Measurements from ENCODE around the gene MLST8.

DNA sequence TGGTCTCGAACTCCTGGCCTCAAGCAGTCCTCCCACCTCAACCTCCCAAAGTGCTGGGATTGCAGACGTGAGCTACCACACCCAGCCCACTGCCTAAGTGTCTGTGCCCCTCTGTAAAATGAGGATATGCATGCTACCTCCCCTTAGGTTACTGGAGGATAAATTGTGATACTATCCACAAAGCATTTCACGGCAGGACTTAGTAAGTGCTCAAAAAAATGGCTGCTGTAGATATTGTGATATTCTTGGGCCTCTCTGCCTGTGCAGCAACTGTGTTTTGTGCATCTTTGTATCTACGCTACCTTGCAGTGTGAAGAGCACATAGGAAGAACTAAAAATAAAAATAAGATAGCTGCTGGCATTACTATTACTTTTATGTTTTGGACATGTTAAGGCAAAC is 7.0 kb upstream of the MLST8 start:
- TF ChIP-seq, protein P1, sequence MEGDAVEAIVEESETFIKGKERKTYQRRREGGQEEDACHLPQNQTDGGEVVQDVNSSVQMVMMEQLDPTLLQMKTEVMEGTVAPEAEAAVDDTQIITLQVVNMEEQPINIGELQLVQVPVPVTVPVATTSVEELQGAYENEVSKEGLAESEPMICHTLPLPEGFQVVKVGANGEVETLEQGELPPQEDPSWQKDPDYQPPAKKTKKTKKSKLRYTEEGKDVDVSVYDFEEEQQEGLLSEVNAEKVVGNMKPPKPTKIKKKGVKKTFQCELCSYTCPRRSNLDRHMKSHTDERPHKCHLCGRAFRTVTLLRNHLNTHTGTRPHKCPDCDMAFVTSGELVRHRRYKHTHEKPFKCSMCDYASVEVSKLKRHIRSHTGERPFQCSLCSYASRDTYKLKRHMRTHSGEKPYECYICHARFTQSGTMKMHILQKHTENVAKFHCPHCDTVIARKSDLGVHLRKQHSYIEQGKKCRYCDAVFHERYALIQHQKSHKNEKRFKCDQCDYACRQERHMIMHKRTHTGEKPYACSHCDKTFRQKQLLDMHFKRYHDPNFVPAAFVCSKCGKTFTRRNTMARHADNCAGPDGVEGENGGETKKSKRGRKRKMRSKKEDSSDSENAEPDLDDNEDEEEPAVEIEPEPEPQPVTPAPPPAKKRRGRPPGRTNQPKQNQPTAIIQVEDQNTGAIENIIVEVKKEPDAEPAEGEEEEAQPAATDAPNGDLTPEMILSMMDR (IDR thresholded peaks at IDR 0.05 in 2 of 3, conservative IDR thresholded peaks at IDR 0.05 in 1 of 3; ENCODE audit: borderline replicate concordance in 1 of 3, insufficient read depth in 1 of 3, low read depth in 2 of 3, low read length in 2 of 3) = no peak
- TF ChIP-seq CEBPB (IDR thresholded peaks at IDR 0.05; ENCODE audit: low read depth) = no peak
- TF ChIP-seq, protein P2, sequence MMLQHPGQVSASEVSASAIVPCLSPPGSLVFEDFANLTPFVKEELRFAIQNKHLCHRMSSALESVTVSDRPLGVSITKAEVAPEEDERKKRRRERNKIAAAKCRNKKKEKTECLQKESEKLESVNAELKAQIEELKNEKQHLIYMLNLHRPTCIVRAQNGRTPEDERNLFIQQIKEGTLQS (IDR thresholded peaks at IDR 0.05) = no peak
- no peak for TF ChIP-seq EZH2 (IDR thresholded peaks at IDR 0.05)
- no peak for TF ChIP-seq POLR2AphosphoS5 (IDR thresholded peaks at IDR 0.05; ENCODE audit: low read depth, low read length)
- no peak for TF ChIP-seq SIN3A (IDR thresholded peaks at IDR 0.05; ENCODE audit: low read depth)
- TF ChIP-seq JUND (IDR thresholded peaks at IDR 0.05) = no peak
